HepG2 (cell line): Measurements from ENCODE around the gene NAXD. TPM values are rescaled to one million over a fixed set of nuclear protein-coding genes. Genes with fewer than 3 reads are reported as not detected.

Experiments used
- ATAC-seq: fragments of 200-7000 bp; cut with Tn5 transposase; 3 replicates; pipeline ENCODE4 v1.9.1; 2020; ENCODE audit warnings: mild to moderate bottlenecking, moderate library complexity
- BruUV-seq: library from RNA; stranded (reverse); fragments of 400-500 nt; replicated peaks from 2 replicates; lab custom pipeline; 2021; lab: Mats Ljungman, UMichigan
- CTCF ChIA-PET: fragments of 300-600 bp; formaldehyde crosslinking; extraction: SDS; loops from one replicate; lab custom pipeline; 2021; ENCODE audit warnings: low total read pairs, inconsistent platforms, low intra/inter-chr PET ratio; lab: Yijun Ruan, JAX
- POLR2A ChIA-PET: fragments of 350-600 bp; sonication (Branson Sonifier 250); formaldehyde crosslinking; loops from one replicate; lab custom pipeline; 2020; ENCODE audit warnings: antibody characterized with exemption, inconsistent platforms; lab: Yijun Ruan, JAX
- DNase-seq: peaks from one replicate; pipeline ENCODE4 v3.0.0-alpha.2; 2015; ENCODE audit warnings: low spot score
- FAIRE-seq: peaks from 3 replicates; lab custom pipeline; 2011; peaks lifted over from hg19 to GRCh38; lab: Jason Lieb, UNC
- H2AFZ ChIP-seq: one replicate; pipeline ENCODE4 v1.6.1; 2011; ENCODE audit warnings: low read length, inconsistent platforms
- H3K27ac ChIP-seq: fragments of 300-600 bp; 3 replicates; pipeline ENCODE4 v1.8.0; 2011; ENCODE audit warnings: mixed run types, mild to moderate bottlenecking, mixed read lengths, low read length, inconsistent platforms; ENCODE audit not compliant: insufficient read depth; ENCODE audit errors: extremely low read length
- H3K27me3 ChIP-seq, 2 experiments: fragments of 200-600 bp in 1 of 2; 2 replicates in 1 of 2; 3 replicates in 1 of 2; pipeline versions ENCODE4 v1.6.0 to v1.8.0; 2011; ENCODE audit warnings: low read length in 2 of 2, mild to moderate bottlenecking in 2 of 2, moderate library complexity in 2 of 2, inconsistent platforms in 1 of 2; ENCODE audit not compliant: insufficient read depth in 2 of 2, control insufficient read depth in 1 of 2
- H3K36me3 ChIP-seq, 2 experiments: fragments of 200-600 bp in 1 of 2; replicated peaks in 1 of 2; 2 replicates in 1 of 2; 3 replicates in 1 of 2; pipeline versions ENCODE4 v1.5.1 to v1.8.0; 2011; ENCODE audit warnings: low read length in 2 of 2, inconsistent platforms in 1 of 2; ENCODE audit not compliant: insufficient read depth in 2 of 2, control insufficient read depth in 1 of 2
- H3K4me1 ChIP-seq: 2 replicates; pipeline ENCODE4 v1.5.1; 2012; ENCODE audit warnings: low read length, inconsistent platforms; ENCODE audit not compliant: insufficient read depth
- H3K4me2 ChIP-seq: 2 replicates; pipeline ENCODE4 v1.6.0; 2011; ENCODE audit warnings: low read depth, low read length, inconsistent platforms
- H3K4me3 ChIP-seq, 3 experiments: fragments of 200-600 bp in 1 of 3; sonication (generic), shearing (Covaris generic) in 1 of 3; replicated peaks in 1 of 3; 2 replicates each; pipeline ENCODE4 v1.5.1; 2011 to 2016; ENCODE audit warnings: low read length in 3 of 3, inconsistent platforms in 2 of 3, low read depth in 2 of 3, mild to moderate bottlenecking in 2 of 3, control low read depth in 1 of 3, mixed read lengths in 1 of 3; ENCODE audit not compliant: insufficient read depth in 1 of 3
- H3K79me2 ChIP-seq: one replicate; pipeline ENCODE4 v1.6.1; 2011; ENCODE audit warnings: low read length, inconsistent platforms; ENCODE audit not compliant: insufficient read depth
- H3K9ac ChIP-seq: 2 replicates; pipeline ENCODE4 v1.6.0; 2011; ENCODE audit warnings: mild to moderate bottlenecking, low read depth, low read length, inconsistent platforms; ENCODE audit not compliant: insufficient read depth
- H3K9me3 ChIP-seq: 2 replicates; pipeline ENCODE4 v1.5.1; 2012; ENCODE audit warnings: mild to moderate bottlenecking, low read length
- H4K20me1 ChIP-seq: 2 replicates; pipeline ENCODE4 v1.6.0; 2011; ENCODE audit warnings: inconsistent platforms, mild to moderate bottlenecking, low read length, moderate library complexity; ENCODE audit not compliant: insufficient read depth
- BCL6 ChIP-seq: IDR thresholded peaks from 2 replicates; pipeline ENCODE4 v1.6.1; 2016; ENCODE audit warnings: missing genetic modification reagents, missing compliant biosample characterization
- MAFG ChIP-seq: sonication (generic); formaldehyde crosslinking; IDR thresholded peaks from 2 replicates; pipeline ENCODE4 v1.5.1; 2020; ENCODE audit warnings: mild to moderate bottlenecking, missing genetic modification reagents
- NRL ChIP-seq: sonication (generic); formaldehyde crosslinking; IDR thresholded peaks from 2 replicates; pipeline ENCODE4 v1.5.0; 2020; ENCODE audit warnings: missing genetic modification reagents, mild to moderate bottlenecking, moderate library complexity, borderline replicate concordance
- PHB2 ChIP-seq: fragments of 450-650 bp; IDR thresholded peaks from 2 replicates; pipeline ENCODE4 v1.6.1; 2018; ENCODE audit not compliant: partially characterized antibody
- PPARG ChIP-seq: conservative IDR thresholded peaks from 2 replicates; pipeline ENCODE4 v1.6.1; 2016; ENCODE audit warnings: missing biosample characterization, missing genetic modification reagents
- RELA ChIP-seq: sonication (generic); formaldehyde crosslinking; IDR thresholded peaks from 2 replicates; pipeline ENCODE4 v1.4.0; 2020; ENCODE audit warnings: missing genetic modification reagents
- TAF1 ChIP-seq: sonication (generic); formaldehyde crosslinking; IDR thresholded peaks from 2 replicates; pipeline ENCODE4 v1.4.0; 2020; ENCODE audit warnings: missing genetic modification reagents
- TEAD3 ChIP-seq: optimal IDR thresholded peaks from 2 replicates; pipeline ENCODE3; 2016; ENCODE audit warnings: borderline replicate concordance
- XBP1 ChIP-seq: sonication (generic); formaldehyde crosslinking; IDR thresholded peaks from 2 replicates; pipeline ENCODE4 v1.5.0; 2020; ENCODE audit warnings: missing genetic modification reagents
- ZNF24 ChIP-seq: fragments of 450-650 bp; IDR thresholded peaks from 2 replicates; pipeline ENCODE4 v1.6.1; 2017; ENCODE audit warnings: antibody characterized with exemption, mild to moderate bottlenecking
- ZNF333 ChIP-seq: sonication (generic); formaldehyde crosslinking; IDR thresholded peaks from 2 replicates; pipeline ENCODE4 v1.4.0; 2020; ENCODE audit warnings: mild to moderate bottlenecking, missing genetic modification reagents, borderline replicate concordance
- ZNF672 ChIP-seq: sonication (generic); formaldehyde crosslinking; IDR thresholded peaks from 2 replicates; pipeline ENCODE4 v1.8.1; 2022; ENCODE audit warnings: missing genetic modification reagents
- ZSCAN31 ChIP-seq: sonication (generic); formaldehyde crosslinking; IDR thresholded peaks from 2 replicates; pipeline ENCODE4 v1.5.0; 2020; ENCODE audit warnings: low read depth, mild to moderate bottlenecking, missing genetic modification reagents
- WGBS: methylation state at CpG from one replicate; pipeline ENCODE4 v1.1.6; 2017; ENCODE audit warnings: low lambda C conversion rate; 5-methylcytosine and 5-hydroxymethylcytosine counted together
- in situ Hi-C: cut with HindIII; loops from 2 replicates; pipeline ENCODE4 v1.10.0; 2017; ENCODE audit warnings: low pct_unique_long_range_greater_than_20kb; ENCODE audit not compliant: extremely low pct_ligation_motif_present
- intact Hi-C: fragments of 100-400 bp; cut with micrococcal nuclease; formaldehyde crosslinking; loops from one replicate; pipeline ENCODE4 v1.10.0; 2022; ENCODE audit not compliant: unreplicated experiment
- polyA plus RNA-seq, 8 experiments: library from polyadenylated mRNA; depleted of rRNA in 3 of 8; stranded (reverse) in 7 of 8; unstranded in 1 of 8; fragments of >200 nt; fragmentation: Illumina TruSeq in 4 of 8; extraction: Trizol in 4 of 8; gene quantifications; 2 replicates each; pipeline versions ENCODE4 v1.2.1 to v1.2.3, GENCODE V29; 2011 to 2016; ENCODE audit warnings: low read depth in 4 of 8, missing spikeins in 1 of 8, mixed read lengths in 1 of 8; ENCODE audit not compliant: insufficient read depth in 1 of 8
- total RNA-seq, 5 experiments: library from RNA; depleted of rRNA; stranded (reverse); fragments of >200 nt; fragmentation: Illumina TruSeq; extraction: Trizol; gene quantifications; 2 replicates each; pipeline ENCODE4 v1.2.3, GENCODE V29; 2016; ENCODE audit warnings: low read depth in 1 of 5
- TF ChIP-seq, protein P1 (sequence below): sonication (generic); formaldehyde crosslinking; IDR thresholded peaks from 2 replicates; pipeline ENCODE4 v1.5.0; 2020; ENCODE audit warnings: missing genetic modification reagents
- TF ChIP-seq, protein P2 (sequence below): IDR thresholded peaks from 2 replicates; pipeline ENCODE4 v1.6.1; 2016
- TF ChIP-seq, protein P3 (sequence below): sonication (generic); formaldehyde crosslinking; IDR thresholded peaks from 2 replicates; pipeline ENCODE4 v1.4.0; 2020; ENCODE audit warnings: mild to moderate bottlenecking, missing genetic modification reagents
- TF ChIP-seq, protein P4 (sequence below): IDR thresholded peaks from 2 replicates; pipeline ENCODE4 v1.6.1; 2012; ENCODE audit warnings: low read depth, low read length, improper control_type of control experiment
- TF ChIP-seq, protein P5 (sequence below): sonication (generic); formaldehyde crosslinking; IDR thresholded peaks from 2 replicates; pipeline ENCODE4 v1.4.0; 2020; ENCODE audit warnings: low read depth, mild to moderate bottlenecking, missing genetic modification reagents

Gene NAXD
- total and polyA plus RNA-seq, 2 of the 13 experiments (the other 11 are each of a cell fraction or from before 2014, with no cell fraction given): 19.0 to 23.2 TPM

DNA sequence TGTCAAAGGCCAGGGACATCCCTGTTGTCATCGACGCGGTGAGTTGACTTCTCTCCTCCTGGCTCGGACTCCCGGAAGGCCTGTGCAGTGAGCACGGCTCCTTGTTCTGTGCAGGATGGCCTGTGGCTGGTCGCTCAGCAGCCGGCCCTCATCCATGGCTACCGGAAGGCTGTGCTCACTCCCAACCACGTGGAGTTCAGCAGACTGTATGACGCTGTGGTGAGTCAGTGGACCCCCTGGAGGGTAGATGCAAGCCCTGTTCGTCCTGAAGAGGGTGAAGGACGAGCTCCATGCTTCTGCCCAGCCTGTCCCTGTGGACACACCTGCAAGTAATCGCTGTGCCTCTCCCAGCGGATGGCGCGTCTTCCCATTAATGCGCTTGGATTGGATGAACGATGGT is 19.2 kb downstream of the NAXD start:
- CTCF ChIA-PET: no interaction called here
- no peak for FAIRE-seq

More for the DNA sequence above, 19.2 kb downstream of the NAXD start:
- 100% methylated on average over 12 of the region's 19 CpGs for WGBS
- Histone ChIP-seq H2AFZ (no peak overlapping the region), H3K79me2 (peaks cover 28% of the 10 kb centered on the region), H3K9ac (no peak overlapping the region)
- intact Hi-C loops (no loop called here), in situ Hi-C loops (no loop called here)
- TF ChIP-seq, protein P1, sequence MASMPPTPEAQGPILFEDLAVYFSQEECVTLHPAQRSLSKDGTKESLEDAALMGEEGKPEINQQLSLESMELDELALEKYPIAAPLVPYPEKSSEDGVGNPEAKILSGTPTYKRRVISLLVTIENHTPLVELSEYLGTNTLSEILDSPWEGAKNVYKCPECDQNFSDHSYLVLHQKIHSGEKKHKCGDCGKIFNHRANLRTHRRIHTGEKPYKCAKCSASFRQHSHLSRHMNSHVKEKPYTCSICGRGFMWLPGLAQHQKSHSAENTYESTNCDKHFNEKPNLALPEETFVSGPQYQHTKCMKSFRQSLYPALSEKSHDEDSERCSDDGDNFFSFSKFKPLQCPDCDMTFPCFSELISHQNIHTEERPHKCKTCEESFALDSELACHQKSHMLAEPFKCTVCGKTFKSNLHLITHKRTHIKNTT (CRISPR knock-in tag): no peak
- TF ChIP-seq, protein P2, sequence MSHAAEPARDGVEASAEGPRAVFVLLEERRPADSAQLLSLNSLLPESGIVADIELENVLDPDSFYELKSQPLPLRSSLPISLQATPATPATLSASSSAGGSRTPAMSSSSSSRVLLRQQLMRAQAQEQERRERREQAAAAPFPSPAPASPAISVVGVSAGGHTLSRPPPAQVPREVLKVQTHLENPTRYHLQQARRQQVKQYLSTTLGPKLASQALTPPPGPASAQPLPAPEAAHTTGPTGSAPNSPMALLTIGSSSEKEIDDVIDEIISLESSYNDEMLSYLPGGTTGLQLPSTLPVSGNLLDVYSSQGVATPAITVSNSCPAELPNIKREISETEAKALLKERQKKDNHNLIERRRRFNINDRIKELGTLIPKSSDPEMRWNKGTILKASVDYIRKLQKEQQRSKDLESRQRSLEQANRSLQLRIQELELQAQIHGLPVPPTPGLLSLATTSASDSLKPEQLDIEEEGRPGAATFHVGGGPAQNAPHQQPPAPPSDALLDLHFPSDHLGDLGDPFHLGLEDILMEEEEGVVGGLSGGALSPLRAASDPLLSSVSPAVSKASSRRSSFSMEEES (CRISPR knock-in tag): no peak
- TF ChIP-seq MAFG (CRISPR knock-in tag) (no peak), NRL (CRISPR knock-in tag) (no peak), BCL6 (no peak), ZNF672 (CRISPR knock-in tag) (no peak), XBP1 (no peak), PPARG (CRISPR knock-in tag) (no peak), ZNF333 (CRISPR knock-in tag) (no peak), TAF1 (no peak), PHB2 (no peak), TEAD3 (CRISPR knock-in tag) (no peak), ZSCAN31 (CRISPR knock-in tag) (no peak), ZNF24 (no peak), RELA (no peak)
- TF ChIP-seq, protein P3, sequence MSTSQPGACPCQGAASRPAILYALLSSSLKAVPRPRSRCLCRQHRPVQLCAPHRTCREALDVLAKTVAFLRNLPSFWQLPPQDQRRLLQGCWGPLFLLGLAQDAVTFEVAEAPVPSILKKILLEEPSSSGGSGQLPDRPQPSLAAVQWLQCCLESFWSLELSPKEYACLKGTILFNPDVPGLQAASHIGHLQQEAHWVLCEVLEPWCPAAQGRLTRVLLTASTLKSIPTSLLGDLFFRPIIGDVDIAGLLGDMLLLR (CRISPR knock-in tag): no peak
- TF ChIP-seq, protein P4, sequence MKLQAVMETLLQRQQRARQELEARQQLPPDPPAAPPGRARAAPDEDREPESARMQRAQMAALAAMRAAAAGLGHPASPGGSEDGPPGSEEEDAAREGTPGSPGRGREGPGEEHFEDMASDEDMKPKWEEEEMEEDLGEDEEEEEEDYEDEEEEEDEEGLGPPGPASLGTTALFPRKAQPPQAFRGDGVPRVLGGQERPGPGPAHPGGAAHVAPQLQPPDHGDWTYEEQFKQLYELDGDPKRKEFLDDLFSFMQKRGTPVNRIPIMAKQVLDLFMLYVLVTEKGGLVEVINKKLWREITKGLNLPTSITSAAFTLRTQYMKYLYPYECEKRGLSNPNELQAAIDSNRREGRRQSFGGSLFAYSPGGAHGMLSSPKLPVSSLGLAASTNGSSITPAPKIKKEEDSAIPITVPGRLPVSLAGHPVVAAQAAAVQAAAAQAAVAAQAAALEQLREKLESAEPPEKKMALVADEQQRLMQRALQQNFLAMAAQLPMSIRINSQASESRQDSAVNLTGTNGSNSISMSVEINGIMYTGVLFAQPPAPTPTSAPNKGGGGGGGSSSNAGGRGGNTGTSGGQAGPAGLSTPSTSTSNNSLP: no peak
- TF ChIP-seq, protein P5, sequence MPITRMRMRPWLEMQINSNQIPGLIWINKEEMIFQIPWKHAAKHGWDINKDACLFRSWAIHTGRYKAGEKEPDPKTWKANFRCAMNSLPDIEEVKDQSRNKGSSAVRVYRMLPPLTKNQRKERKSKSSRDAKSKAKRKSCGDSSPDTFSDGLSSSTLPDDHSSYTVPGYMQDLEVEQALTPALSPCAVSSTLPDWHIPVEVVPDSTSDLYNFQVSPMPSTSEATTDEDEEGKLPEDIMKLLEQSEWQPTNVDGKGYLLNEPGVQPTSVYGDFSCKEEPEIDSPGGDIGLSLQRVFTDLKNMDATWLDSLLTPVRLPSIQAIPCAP (CRISPR knock-in tag): no peak
- TF ChIP-seq, all 625 proteins: peak for 0
- Histone ChIP-seq H3K27me3 (no peaks in the 10 kb centered on the region; a peak in 1 of 5 replicates), H3K4me3 (no peak overlapping the region), H3K4me2 (no peak overlapping the region), H4K20me1 (no peaks in the 10 kb centered on the region; the same call in 1 of the 2 replicates), H3K36me3 (peaks cover 25 to 68% of the 10 kb centered on the region in 2 experiments), H3K9me3 (no peaks in the 10 kb centered on the region), H3K4me1 (no peaks in the 10 kb centered on the region), H3K27ac (no peak overlapping the region)
- ATAC-seq (no peak), DNase-seq (no peak)
- POLR2A ChIA-PET: no interaction called here
- no TSS peak for BruUV-seq
